GM21737 (cell line): ENCODE results near the gene APLP1.
"Not testable (repeated sequence)": the region's sequence is repeated elsewhere in the genome, so short reads cannot be mapped to it uniquely, and the experiment has no call there.

ENCODE experiments used
- ATAC-seq: cut with Tn5 transposase; IDR thresholded peaks from one replicate; pipeline ENCODE4 v1.9.1; 2021; ENCODE audit warnings: mild to moderate bottlenecking, moderate library complexity; ENCODE audit not compliant: unreplicated experiment

The APLP1 gene

GRCh38 chr19:35868172-35868822 lies at the start of gene APLP1:
TSS of gene APLP1 (plus strand) at chr19:35868574. CDS start at chr19:35868637, 63 bp downstream.
- no peak for ATAC-seq

GRCh38 chr19:35822579-35822978 lies 45.8 kb upstream of the APLP1 start:
- ATAC-seq = no peak

GRCh38 chr19:35824150-35824549 lies 44.2 kb upstream of the APLP1 start:
- ATAC-seq = no peak

- ATAC-seq = no peak
Observed at GRCh38 chr19:35828692-35829301, 39.6 kb upstream of the APLP1 start.

- ATAC-seq = no peak
Observed at GRCh38 chr19:35830986-35831385, 37.4 kb upstream of the APLP1 start.

- ATAC-seq = no peak
Observed at GRCh38 chr19:35832054-35832453, 36.3 kb upstream of the APLP1 start.

GRCh38 chr19:35833972-35834371 lies 34.4 kb upstream of the APLP1 start:
- ATAC-seq = no peak

GRCh38 chr19:35836096-35836495 lies 32.3 kb upstream of the APLP1 start:
- ATAC-seq = not testable (repeated sequence)

GRCh38 chr19:35841961-35842595 lies 26.3 kb upstream of the APLP1 start:
- no peak for ATAC-seq

- ATAC-seq = no peak
Observed at GRCh38 chr19:35842666-35843272, 25.6 kb upstream of the APLP1 start.

GRCh38 chr19:35843676-35844481 lies 24.5 kb upstream of the APLP1 start:
- no peak for ATAC-seq

- no peak for ATAC-seq
Observed at GRCh38 chr19:35844482-35845214, 23.7 kb upstream of the APLP1 start.

- ATAC-seq = no peak
Observed at GRCh38 chr19:35845215-35846037, 22.9 kb upstream of the APLP1 start.

- no peak for ATAC-seq
Observed at GRCh38 chr19:35846038-35846668, 22.2 kb upstream of the APLP1 start.

- ATAC-seq = no peak
Observed at GRCh38 chr19:35847911-35848310, 20.5 kb upstream of the APLP1 start.

GRCh38 chr19:35848486-35848885 lies 19.9 kb upstream of the APLP1 start:
- no peak for ATAC-seq

- no peak for ATAC-seq
Observed at GRCh38 chr19:35848919-35849505, 19.4 kb upstream of the APLP1 start.

GRCh38 chr19:35851213-35852028 lies 17.0 kb upstream of the APLP1 start:
- no peak for ATAC-seq
